Activated CD8-positive, alpha-beta memory T cell treated with anti-CD3 and anti-CD28 coated beads, Interleukin-2, amount 10 ng/mL, durations not matched to agents 7 days and 5 days (primary cell): ENCODE measurements around the gene CAP1. TPM values are rescaled to one million over a fixed set of nuclear protein-coding genes. Genes with fewer than 3 reads are reported as not detected.

Source experiments
- ATAC-seq: fragments of 150-1000 bp; cut with Tn5 transposase; one replicate; pipeline ENCODE4 v1.10.0; 2021; ENCODE audit warnings: moderate library complexity
- CTCF ChIA-PET: fragments of 350-600 bp; sonication (Branson Sonifier 250); formaldehyde crosslinking; loops from one replicate; lab custom pipeline; 2021; ENCODE audit warnings: antibody characterized with exemption; lab: Charles Lee
- DNase-seq: peaks from one replicate; pipeline ENCODE4 v3.0.0-alpha.2; 2020
- H3K27ac Mint-ChIP-seq: one replicate; pipeline ENCODE4 v1.8.0; 2021; ENCODE audit warnings: mild to moderate bottlenecking, mixed read lengths
- H3K27me3 Mint-ChIP-seq: one replicate; pipeline ENCODE4 v1.8.0; 2021; ENCODE audit warnings: mixed read lengths
- H3K36me3 Mint-ChIP-seq: one replicate; pipeline ENCODE4 v1.8.0; 2021; ENCODE audit warnings: mild to moderate bottlenecking, mixed read lengths
- H3K4me1 Mint-ChIP-seq: one replicate; pipeline ENCODE4 v1.8.0; 2021; ENCODE audit warnings: mixed read lengths
- H3K4me3 Mint-ChIP-seq: one replicate; pipeline ENCODE4 v1.8.0; 2021; ENCODE audit warnings: mild to moderate bottlenecking, moderate library complexity, mixed read lengths
- H3K9me3 Mint-ChIP-seq: one replicate; pipeline ENCODE4 v1.8.0; 2022; ENCODE audit warnings: low read depth, mixed read lengths
- total RNA-seq, 2 experiments: library from RNA; stranded (reverse); gene quantifications; one replicate each; pipeline ENCODE4 v1.2.3, GENCODE V29; 2021

The CAP1 gene
- total RNA-seq, 2 experiments from 2014 or later, result 647 to 727 TPM

DNA sequence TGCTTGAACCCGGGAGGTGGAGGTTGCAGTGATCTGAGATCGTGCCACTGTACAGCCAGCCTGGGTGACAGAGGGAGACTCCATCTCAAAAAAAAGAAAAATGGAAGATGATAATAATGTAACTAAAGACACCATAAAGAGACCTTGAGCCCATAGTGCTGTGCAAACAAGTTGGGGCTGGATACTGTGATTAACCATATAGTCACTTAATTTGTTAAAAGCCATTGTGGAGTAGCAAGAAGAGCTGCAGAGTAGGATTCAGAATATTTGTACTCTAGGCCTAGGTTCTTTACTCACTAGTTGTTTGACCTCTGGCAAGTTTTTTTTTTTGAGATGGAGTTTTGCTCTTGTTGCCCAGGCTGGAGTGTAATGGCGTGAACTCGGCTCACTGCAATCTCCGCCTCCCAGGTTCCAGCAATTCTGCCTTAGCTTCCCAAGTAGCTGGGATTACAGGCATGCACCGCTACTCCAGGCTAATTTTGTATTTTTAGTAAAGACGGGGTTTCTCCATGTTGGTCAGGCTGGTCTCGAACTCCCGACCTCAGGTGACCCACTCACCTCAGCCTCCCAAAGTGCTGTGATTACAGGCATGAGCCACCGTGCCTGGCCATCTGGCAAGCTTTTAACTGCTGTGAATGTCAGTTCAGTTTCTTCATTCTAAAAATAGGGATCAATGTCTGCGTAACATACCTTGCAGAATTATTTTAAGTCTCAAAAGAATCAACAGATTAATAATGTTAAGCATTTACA is 12.8 kb downstream of the CAP1 start:
- no peak for ATAC-seq
- peak overlapping the region; percentile 18 for H3K27ac Mint-ChIP-seq
- peaks cover 67% of the 10 kb centered on the region for H3K36me3 Mint-ChIP-seq
- H3K27me3 Mint-ChIP-seq, result no peaks in the 10 kb centered on the region
- CTCF ChIA-PET, result interaction anchor here (1.0 kb wide), 1 partner anchor 91 kb away, joined by 3 read pairs; no protein-coding TSS in a partner anchor
- DNase-seq, result no peak
- no peak overlapping the region for H3K4me3 Mint-ChIP-seq
- H3K9me3 Mint-ChIP-seq, result no peaks in the 10 kb centered on the region
- peaks cover 85% of the 10 kb centered on the region for H3K4me1 Mint-ChIP-seq

DNA sequence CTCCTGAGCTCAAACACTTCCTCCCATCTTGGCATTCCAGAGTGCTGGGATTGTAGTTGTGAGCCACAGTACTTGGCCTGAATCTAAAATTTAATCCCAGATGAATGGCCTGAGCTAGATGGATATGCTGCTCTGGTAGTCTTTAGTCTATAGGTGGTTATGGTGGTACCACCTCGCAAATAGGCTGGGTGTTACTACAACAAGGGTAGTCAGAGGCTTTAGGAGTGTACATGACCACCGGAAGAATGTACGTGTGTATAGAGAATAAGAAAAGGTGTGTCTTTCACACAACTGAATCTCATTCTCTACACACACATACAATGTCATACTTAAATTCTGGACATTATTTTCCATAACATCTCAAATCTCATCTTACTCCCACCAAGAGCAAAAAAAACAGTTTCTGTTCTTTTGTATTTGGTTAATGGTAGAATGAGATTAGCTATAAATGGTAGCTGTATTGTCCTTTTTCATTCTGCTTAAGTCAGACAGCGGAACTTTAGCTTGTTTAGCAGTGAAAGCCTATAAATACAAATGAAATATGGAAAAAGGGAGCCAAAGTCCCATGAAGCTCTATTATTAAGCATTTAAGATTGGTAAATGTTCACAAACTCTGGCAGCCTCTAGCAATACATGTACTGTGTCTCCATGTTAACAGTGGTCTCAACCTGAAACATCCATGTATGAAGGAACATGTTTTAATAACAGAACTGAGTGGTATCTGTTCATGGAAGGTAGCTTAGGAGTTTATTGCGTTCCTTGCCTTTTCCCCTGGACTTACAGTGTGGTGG is 16.2 kb downstream of the CAP1 start:
- H3K27ac Mint-ChIP-seq, result peak overlapping the region; percentile 48
- H3K36me3 Mint-ChIP-seq, result peaks cover 67% of the 10 kb centered on the region
- peaks cover 86% of the 10 kb centered on the region for H3K4me1 Mint-ChIP-seq
- DNase-seq, result no peak
- no peak for ATAC-seq
- H3K9me3 Mint-ChIP-seq, result no peaks in the 10 kb centered on the region
- H3K27me3 Mint-ChIP-seq, result no peaks in the 10 kb centered on the region
- H3K4me3 Mint-ChIP-seq, result no peak overlapping the region
- CTCF ChIA-PET, result interaction anchor here (0.6 to 3.0 kb wide), 9 partner anchors 8 to 373 kb away, joined by 3 to 19 read pairs (median 4); partner anchors contain the start of gene CAP1

DNA sequence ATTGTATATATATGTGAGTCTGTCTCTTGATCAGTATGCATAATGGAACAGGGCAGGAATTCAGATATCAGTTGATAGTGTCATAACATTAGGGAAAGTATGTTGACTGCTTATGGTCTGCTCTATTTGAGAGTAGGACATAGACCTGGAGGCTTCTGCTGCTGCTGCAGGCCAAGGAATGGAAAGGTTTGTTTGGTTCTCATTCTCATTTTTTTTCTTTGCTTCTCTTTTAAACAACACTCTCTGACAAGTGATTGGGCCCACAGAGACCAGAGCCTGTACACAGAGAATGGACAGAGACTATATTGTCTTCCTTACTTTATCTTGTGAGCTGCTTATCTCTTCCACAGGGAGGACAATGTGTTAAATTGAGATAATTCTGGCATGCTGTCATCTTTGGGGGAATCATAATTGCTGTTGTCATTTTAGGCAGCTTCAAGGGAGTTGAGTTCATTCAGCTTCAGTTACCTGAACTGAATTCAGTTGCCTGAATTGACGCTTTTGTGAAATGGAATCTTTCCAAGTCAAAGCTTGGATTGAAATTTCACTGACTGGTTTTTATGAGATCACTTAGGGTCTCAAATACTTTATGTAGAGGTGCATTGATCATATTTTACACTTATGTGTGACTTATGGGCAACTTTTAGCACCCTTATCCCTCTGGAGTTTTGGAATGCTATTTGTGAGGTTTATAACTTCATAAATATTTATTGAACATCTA is 16.9 kb downstream of the CAP1 start:
- Mint-ChIP-seq H3K4me3 (no peak overlapping the region), H3K9me3 (no peaks in the 10 kb centered on the region), H3K27ac (peak overlapping the region; percentile 48), H3K36me3 (peaks cover 70% of the 10 kb centered on the region), H3K4me1 (peaks cover 85% of the 10 kb centered on the region), H3K27me3 (no peaks in the 10 kb centered on the region)
- ATAC-seq, result no peak
- no peak for DNase-seq
- CTCF ChIA-PET, result interaction anchor here (0.6 to 3.0 kb wide), 11 partner anchors 8 to 373 kb away, joined by 3 to 19 read pairs (median 4); partner anchors contain the start of gene CAP1

DNA sequence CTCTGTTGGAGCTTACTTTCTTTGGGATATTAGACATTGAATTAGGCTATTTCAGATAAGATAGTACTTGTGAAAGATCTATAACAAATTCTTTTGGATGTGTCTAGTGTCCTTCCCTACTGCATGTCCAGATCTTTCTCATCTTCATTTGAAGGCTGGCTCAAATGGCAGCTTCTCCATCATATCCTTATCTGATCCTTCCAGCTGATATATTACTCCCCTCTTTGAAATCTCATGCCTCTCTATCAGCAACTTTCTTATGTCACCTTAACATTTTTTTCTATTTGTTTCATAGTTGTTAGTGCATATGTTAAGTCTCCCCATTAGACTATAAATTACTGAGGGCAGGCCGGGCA is 17.5 kb downstream of the CAP1 start:
- CTCF ChIA-PET, result interaction anchor here (1.2 to 3.0 kb wide), 6 partner anchors 8 to 281 kb away, joined by 3 to 19 read pairs (median 4); partner anchors contain the start of gene CAP1
- Mint-ChIP-seq H3K36me3 (peaks cover 70% of the 10 kb centered on the region), H3K27ac (peak overlapping the region; percentile 86), H3K4me3 (no peak overlapping the region), H3K4me1 (peaks cover 85% of the 10 kb centered on the region), H3K27me3 (no peaks in the 10 kb centered on the region), H3K9me3 (no peaks in the 10 kb centered on the region)
- DNase-seq (no peak), ATAC-seq (no peak)

DNA sequence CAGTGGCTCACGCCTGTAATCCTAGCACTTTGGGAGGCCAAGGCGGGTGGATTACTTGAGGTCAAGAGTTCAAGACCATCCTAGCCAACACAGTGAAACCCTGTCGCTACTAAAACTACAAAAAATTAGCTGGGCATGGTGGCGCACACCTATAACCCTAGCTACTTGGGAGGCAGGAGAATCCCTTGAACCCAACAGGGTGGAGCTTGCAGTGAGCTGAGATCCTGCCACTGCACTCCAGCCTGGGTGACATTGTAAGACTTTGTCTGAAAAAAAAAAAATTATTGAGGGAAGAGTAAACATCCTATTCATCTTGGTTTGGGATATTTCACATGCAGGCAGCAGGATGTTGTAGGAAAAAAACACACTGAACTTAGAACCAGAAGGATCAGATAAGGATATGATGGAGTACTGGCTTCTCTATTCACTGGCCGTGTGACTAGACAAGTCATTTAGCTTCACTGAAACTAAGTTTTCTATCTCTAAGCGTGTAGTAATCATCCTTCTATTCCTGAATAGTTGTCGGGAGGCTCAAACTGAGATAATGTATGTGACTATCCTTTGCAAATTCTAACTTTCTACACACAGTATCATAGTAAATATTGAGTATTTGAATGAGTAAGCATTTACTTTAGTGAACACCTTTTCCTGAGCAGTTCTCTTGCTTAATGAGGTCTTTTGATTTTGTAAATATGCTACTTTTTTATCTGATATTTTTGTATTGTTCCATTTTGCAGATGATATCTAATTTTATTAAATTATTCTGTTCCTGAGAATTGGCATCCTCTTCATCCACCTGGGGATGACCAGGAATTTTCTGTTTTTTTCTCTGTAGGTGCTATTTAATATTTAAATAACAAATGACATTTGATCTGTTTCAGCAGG is 18.2 kb downstream of the CAP1 start:
- peaks cover 86% of the 10 kb centered on the region for H3K4me1 Mint-ChIP-seq
- peak overlapping the region; percentile 62 for H3K4me3 Mint-ChIP-seq
- peaks cover 72% of the 10 kb centered on the region for H3K36me3 Mint-ChIP-seq
- H3K9me3 Mint-ChIP-seq, result no peaks in the 10 kb centered on the region
- peak overlapping the region; percentile 86 for H3K27ac Mint-ChIP-seq
- ATAC-seq (peak; percentile 35), DNase-seq (no peak)
- H3K27me3 Mint-ChIP-seq, result no peaks in the 10 kb centered on the region
- CTCF ChIA-PET, result interaction anchor here (1.2 to 3.0 kb wide), 5 partner anchors 9 to 280 kb away, joined by 3 to 19 read pairs (median 4); partner anchors contain the start of gene CAP1

DNA sequence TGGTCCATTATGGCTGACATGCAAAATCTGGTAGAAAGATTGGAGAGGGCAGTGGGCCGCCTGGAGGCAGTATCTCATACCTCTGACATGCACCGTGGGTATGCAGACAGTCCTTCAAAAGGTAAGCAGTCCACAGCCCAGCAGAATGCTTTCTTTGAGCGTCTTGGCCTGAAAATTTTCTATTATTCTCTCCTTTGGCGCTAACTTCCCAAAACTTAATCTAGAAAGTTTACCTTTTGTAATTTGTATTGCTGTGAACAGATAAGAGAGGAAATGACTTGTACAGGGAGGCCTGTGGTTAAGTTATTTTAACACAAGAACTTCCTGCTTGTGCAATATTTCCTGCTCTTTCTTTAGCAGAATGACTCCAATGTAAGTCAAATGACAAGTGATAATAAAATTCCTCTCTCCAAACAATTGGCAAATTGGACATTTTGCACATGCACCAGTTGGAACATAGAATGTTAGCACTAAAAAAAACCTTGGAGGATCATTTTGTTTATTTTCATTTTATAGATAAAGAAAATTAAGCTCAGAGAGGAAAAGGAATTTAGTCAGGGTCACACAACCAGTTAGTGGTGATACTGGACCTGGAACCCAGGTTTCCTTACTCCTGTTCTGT is 18.9 kb downstream of the CAP1 start:
- DNase-seq (peak; percentile 51), ATAC-seq (peak; percentile 71)
- peak overlapping the region; percentile 62 for H3K4me3 Mint-ChIP-seq
- peaks cover 87% of the 10 kb centered on the region for H3K4me1 Mint-ChIP-seq
- H3K36me3 Mint-ChIP-seq, result peaks cover 74% of the 10 kb centered on the region
- CTCF ChIA-PET, result interaction anchor here (0.8 to 2.6 kb wide), 9 partner anchors 9 to 157 kb away, joined by 3 to 19 read pairs (median 5); no protein-coding TSS in a partner anchor
- H3K9me3 Mint-ChIP-seq, result no peaks in the 10 kb centered on the region
- H3K27me3 Mint-ChIP-seq, result no peaks in the 10 kb centered on the region
- H3K27ac Mint-ChIP-seq, result peak overlapping the region; percentile 86

DNA sequence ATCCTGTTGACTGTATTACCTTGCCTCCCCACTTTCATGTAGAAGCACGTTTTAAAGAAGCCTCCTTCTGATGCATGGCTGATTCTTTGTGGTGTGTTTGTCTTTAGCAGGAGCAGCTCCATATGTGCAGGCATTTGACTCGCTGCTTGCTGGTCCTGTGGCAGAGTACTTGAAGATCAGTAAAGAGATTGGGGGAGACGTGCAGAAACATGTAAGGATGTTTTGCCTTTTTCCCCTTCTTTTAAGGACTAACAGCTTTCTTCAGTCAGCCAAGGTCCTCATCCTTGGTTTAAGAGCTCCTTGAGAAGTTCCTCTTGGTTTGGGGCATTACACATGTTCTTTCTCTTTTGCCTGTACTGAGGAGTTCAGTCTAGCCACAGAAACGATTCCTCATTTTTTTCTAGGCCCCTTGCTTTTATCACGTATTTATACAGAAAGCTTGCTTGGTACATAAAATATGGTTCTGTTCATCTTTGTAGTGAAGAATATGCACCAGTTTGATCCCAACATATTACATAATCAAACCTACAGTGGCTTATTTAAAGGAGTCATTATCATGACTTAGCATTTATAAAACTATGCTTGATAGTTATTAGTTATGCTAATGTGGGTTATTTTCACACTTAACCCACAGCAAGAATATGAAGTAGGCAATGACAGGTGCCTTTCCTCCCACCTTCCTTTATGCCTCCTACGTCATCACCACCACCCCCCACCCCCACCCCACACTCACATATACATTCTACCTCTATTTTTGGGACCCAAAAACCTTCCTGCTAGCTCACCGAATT is 19.6 kb downstream of the CAP1 start:
- Mint-ChIP-seq H3K36me3 (peaks cover 75% of the 10 kb centered on the region), H3K27me3 (no peaks in the 10 kb centered on the region), H3K27ac (peak overlapping the region; percentile 86), H3K9me3 (no peaks in the 10 kb centered on the region), H3K4me1 (peaks cover 88% of the 10 kb centered on the region), H3K4me3 (peak overlapping the region; percentile 62)
- no peak for DNase-seq
- ATAC-seq, result peak; percentile 37
- CTCF ChIA-PET, result interaction anchor here (0.7 to 2.2 kb wide), 11 partner anchors 9 to 158 kb away, joined by 3 to 7 read pairs (median 5); no protein-coding TSS in a partner anchor

DNA sequence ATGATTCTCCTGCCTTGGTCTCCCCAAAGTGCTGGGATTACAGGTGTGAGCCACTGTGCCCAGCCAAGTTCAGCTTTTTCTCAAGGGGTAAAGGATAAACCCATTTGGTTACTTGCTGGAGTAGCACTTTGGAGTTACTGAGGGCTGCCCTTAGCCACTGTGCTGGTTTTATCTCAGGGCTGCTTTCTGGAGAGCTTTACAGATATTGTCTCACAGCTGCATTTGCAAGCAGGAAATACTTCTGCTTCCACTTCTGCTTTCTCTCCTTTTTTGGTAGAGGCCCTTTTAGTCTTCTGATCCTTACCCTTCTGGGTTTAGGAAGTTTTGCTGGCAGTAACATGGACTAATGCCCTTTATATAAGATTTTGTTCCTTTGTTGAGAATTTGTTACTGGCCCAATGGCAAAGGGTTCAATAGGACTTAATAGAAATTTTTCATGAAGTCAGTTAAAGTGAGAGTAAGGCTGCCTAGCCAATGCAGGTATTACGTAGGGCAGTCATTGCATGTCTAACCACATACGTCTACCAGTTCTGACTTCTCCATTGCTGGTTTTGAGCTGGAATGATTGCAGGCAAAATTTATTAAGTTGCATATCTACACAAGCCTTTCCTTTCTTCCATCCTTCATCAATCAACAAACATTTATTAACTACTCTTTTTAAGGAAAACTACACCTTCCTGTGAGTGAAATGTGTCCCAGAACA is 24.4 kb downstream of the CAP1 start:
- peaks cover 76% of the 10 kb centered on the region for H3K36me3 Mint-ChIP-seq
- DNase-seq, result no peak
- H3K27me3 Mint-ChIP-seq, result no peaks in the 10 kb centered on the region
- H3K27ac Mint-ChIP-seq, result peak overlapping the region; percentile 68
- H3K4me1 Mint-ChIP-seq, result peaks cover 62% of the 10 kb centered on the region
- CTCF ChIA-PET, result interaction anchor here (0.9 to 1.2 kb wide), 2 partner anchors 9 to 10 kb away, joined by 3 to 4 read pairs; no protein-coding TSS in a partner anchor
- ATAC-seq, result no peak
- no peak overlapping the region for H3K4me3 Mint-ChIP-seq
- H3K9me3 Mint-ChIP-seq, result no peaks in the 10 kb centered on the region

DNA sequence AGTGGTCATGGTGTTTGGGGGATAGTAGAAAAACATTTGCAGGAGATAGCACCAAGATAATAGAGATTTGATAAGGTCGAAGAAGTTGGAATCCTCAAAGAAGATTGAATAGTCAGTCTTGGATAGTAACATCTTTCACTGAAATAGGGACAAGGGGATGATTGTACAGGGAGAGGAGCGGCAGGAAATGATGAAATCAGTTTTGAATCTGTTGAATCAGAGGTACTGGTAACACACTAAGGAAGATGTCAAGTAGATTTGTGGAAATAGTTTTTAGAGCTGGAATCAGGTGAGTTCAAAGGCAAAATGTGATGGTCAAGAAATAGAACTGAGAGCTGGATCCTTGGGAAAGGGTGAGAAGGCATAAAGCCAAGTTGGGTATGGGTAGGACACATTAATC is 26.5 kb downstream of the CAP1 start:
- peaks cover 79% of the 10 kb centered on the region for H3K36me3 Mint-ChIP-seq
- H3K4me3 Mint-ChIP-seq, result no peak overlapping the region
- ATAC-seq (no peak), DNase-seq (no peak)
- CTCF ChIA-PET, result interaction anchor here (1.0 to 1.5 kb wide), 2 partner anchors 11 to 272 kb away, joined by 3 to 4 read pairs; no protein-coding TSS in a partner anchor
- H3K4me1 Mint-ChIP-seq, result peaks cover 45% of the 10 kb centered on the region
- H3K27me3 Mint-ChIP-seq, result no peaks in the 10 kb centered on the region
- no peaks in the 10 kb centered on the region for H3K9me3 Mint-ChIP-seq
- peak overlapping the region; percentile 63 for H3K27ac Mint-ChIP-seq

DNA sequence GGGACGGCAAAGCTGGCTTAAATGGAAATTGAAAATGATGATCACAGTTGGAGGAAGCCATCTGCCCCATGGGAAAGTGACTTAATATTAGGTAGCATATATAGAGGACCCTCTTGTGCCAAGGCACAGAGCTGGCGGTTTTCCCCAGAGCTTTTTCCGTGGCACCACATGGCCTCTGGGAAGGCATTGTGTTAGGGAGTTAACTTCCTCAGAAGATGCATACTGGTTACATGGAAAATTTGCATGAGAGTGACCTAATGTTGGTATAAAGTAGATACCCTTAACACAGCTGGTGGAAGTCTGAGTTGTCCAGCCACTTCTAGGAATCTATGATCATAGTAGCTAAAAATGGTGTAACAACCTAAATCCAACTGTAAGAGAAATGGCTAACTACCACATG is 27.3 kb downstream of the CAP1 start:
- CTCF ChIA-PET, result interaction anchor here (1.5 kb wide), 1 partner anchor 10 kb away, joined by 4 read pairs; no protein-coding TSS in a partner anchor
- Mint-ChIP-seq H3K36me3 (peaks cover 81% of the 10 kb centered on the region), H3K27ac (peak overlapping the region; percentile 63), H3K4me3 (no peak overlapping the region), H3K9me3 (no peaks in the 10 kb centered on the region), H3K27me3 (no peaks in the 10 kb centered on the region), H3K4me1 (peaks cover 40% of the 10 kb centered on the region)
- DNase-seq (no peak), ATAC-seq (no peak)
